ENCODE results near the gene SH2D3A. TPM values are rescaled to one million over a fixed set of nuclear protein-coding genes. Genes with fewer than 3 reads are reported as not detected.

SH2D3A gene
- total RNA-seq, 1 experiment from 2014 or later, result 2.2 TPM

- no peak overlapping the region for H3K4me3 ChIP-seq (ENCODE audit: low read depth in 2 of 2, low read length in 2 of 2)
- no peak for DNase-seq (ENCODE audit: low read depth, low spot score)
- H3K36me3 ChIP-seq (ENCODE audit: control insufficient read depth, insufficient read depth, low read length), result no peaks in the 10 kb centered on the region; the same call in 1 of the 2 replicates
- TF ChIP-seq POLR2AphosphoS5 (IDR thresholded peaks at IDR 0.05; ENCODE audit: low read depth, low read length) (no peak), TCF7L2 (IDR thresholded peaks at IDR 0.05; ENCODE audit: low read depth, low read length) (no peak), REST (IDR thresholded peaks at IDR 0.05; ENCODE audit: insufficient read depth in 1 of 2, low read depth in 2 of 2, low read length in 1 of 2) (no peak), CTCF (IDR thresholded peaks at IDR 0.05) (no peak)
- H3K27me3 ChIP-seq (ENCODE audit: control insufficient read depth, insufficient read depth, low read length), result no peaks in the 10 kb centered on the region
- no peak for ATAC-seq
- H3K4me1 ChIP-seq (ENCODE audit: control insufficient read depth, insufficient read depth, low read length), result no peaks in the 10 kb centered on the region
- intact Hi-C loops (cut with micrococcal nuclease; ENCODE audit: unreplicated experiment), result no loop called here
- H3K9me3 ChIP-seq (ENCODE audit: control insufficient read depth, insufficient read depth, low read depth, low read length), result no peaks in the 10 kb centered on the region
- no peak overlapping the region for H3K27ac ChIP-seq (ENCODE audit: low read length)
- BruUV-seq (replicated peaks), result no TSS peak
- CTCF ChIA-PET, result no interaction called here
- POLR2A ChIA-PET, result no interaction called here
- in situ Hi-C loops (cut with HindIII; ENCODE audit: low pct_unique_long_range_greater_than_20kb, low sequenced_read_pairs), result no loop called here
Measured at GRCh38 chr19:6731822-6732221, 35.4 kb downstream of the SH2D3A start.

GRCh38 chr19:6730941-6731670 lies 36.1 kb downstream of the SH2D3A start:
- POLR2A ChIA-PET, result no interaction called here
- ATAC-seq, result no peak

More at GRCh38 chr19:6730941-6731670, 36.1 kb downstream of the SH2D3A start:
- H3K27ac ChIP-seq (ENCODE audit: low read length), result no peak overlapping the region
- CTCF ChIA-PET, result no interaction called here
- H3K4me3 ChIP-seq (ENCODE audit: low read depth in 2 of 2, low read length in 2 of 2), result no peak overlapping the region
- intact Hi-C loops (cut with micrococcal nuclease; ENCODE audit: unreplicated experiment), result no loop called here
- DNase-seq (ENCODE audit: low read depth, low spot score), result no peak
- no peaks in the 10 kb centered on the region for H3K4me1 ChIP-seq (ENCODE audit: control insufficient read depth, insufficient read depth, low read length)
- H3K36me3 ChIP-seq (ENCODE audit: control insufficient read depth, insufficient read depth, low read length), result no peaks in the 10 kb centered on the region
- in situ Hi-C loops (cut with HindIII; ENCODE audit: low pct_unique_long_range_greater_than_20kb, low sequenced_read_pairs), result no loop called here
- no TSS peak for BruUV-seq (replicated peaks)
- TF ChIP-seq REST (IDR thresholded peaks at IDR 0.05; ENCODE audit: insufficient read depth in 1 of 2, low read depth in 2 of 2, low read length in 1 of 2) (no peak), TCF7L2 (IDR thresholded peaks at IDR 0.05; ENCODE audit: low read depth, low read length) (no peak), POLR2AphosphoS5 (IDR thresholded peaks at IDR 0.05; ENCODE audit: low read depth, low read length) (no peak), CTCF (IDR thresholded peaks at IDR 0.05) (no peak), SIN3A (IDR thresholded peaks at IDR 0.05; ENCODE audit: borderline replicate concordance, insufficient read depth, low read depth, low read length) (no peak)
- no peaks in the 10 kb centered on the region for H3K27me3 ChIP-seq (ENCODE audit: control insufficient read depth, insufficient read depth, low read length)
- no peaks in the 10 kb centered on the region for H3K9me3 ChIP-seq (ENCODE audit: control insufficient read depth, insufficient read depth, low read depth, low read length)
